ENCODE measurements around the gene ANO2. TPM values are rescaled to one million over a fixed set of nuclear protein-coding genes. Genes with fewer than 3 reads are reported as not detected.

The ANO2 gene
- total RNA-seq, 2 donors from 2014 or later: 6.7 to 18.5 TPM

GRCh38 chr12:5784462-5785130 lies 160.5 kb downstream of the ANO2 start:
- Histone ChIP-seq H3K4me1 (ENCODE audit: control insufficient read depth in 1 of 2, low read depth in 2 of 2) (no peaks in the 10 kb centered on the region), H3K4me3 (no peak overlapping the region), H3K9me3 (no peaks in the 10 kb centered on the region), H3K27ac (no peak overlapping the region), H3K36me3 (no peaks in the 10 kb centered on the region), H3K27me3 (replicated peaks; ENCODE audit: insufficient read depth) (no peaks in the 10 kb centered on the region)
- TF ChIP-seq CTCF (IDR thresholded peaks at IDR 0.05): no peak
- ATAC-seq (ENCODE audit: insufficient number of reproducible peaks, low FRiP score, low read depth) (no peak), DNase-seq (ENCODE audit: low spot score) (no peak)

DNA sequence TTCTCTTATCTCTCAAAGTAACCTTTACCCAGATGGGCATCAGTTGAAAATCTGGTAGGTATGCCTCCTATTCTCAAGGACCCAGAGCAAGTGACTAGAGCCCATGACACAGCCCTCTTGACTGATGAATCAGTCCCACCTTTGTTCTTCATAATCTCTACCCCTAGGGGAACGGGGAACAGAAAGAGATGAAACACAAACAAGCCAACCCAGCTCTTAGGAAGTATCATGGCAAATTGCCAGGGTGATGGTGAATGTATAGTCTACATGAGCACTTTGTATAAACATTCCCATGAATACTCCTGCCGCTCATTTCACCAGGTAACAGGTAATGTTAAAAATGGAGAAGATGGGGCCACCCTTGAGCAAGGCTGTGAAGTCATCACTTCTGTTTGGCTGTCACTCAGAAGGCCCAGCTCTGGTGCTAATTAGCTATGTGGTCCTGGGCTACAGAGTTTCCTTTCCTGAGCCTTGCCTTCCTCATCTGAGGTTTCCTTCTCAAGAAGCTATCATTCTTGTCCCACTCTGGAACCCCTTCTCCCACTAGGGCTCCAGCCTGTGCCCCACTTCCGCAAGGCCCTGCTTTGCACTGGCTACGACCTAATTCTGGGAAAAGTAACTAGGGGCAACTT lies 161.7 kb downstream of the ANO2 start:
- Histone ChIP-seq H3K4me1 (ENCODE audit: control insufficient read depth in 1 of 2, low read depth in 2 of 2) (no peaks in the 10 kb centered on the region), H3K27ac (no peak overlapping the region), H3K27me3 (replicated peaks; ENCODE audit: insufficient read depth) (no peaks in the 10 kb centered on the region), H3K4me3 (no peak overlapping the region), H3K9me3 (no peaks in the 10 kb centered on the region), H3K36me3 (no peaks in the 10 kb centered on the region)
- DNase-seq (ENCODE audit: low spot score): no peak
- TF ChIP-seq CTCF (IDR thresholded peaks at IDR 0.05): no peak
- ATAC-seq (ENCODE audit: insufficient number of reproducible peaks, low FRiP score, low read depth): no peak

DNA sequence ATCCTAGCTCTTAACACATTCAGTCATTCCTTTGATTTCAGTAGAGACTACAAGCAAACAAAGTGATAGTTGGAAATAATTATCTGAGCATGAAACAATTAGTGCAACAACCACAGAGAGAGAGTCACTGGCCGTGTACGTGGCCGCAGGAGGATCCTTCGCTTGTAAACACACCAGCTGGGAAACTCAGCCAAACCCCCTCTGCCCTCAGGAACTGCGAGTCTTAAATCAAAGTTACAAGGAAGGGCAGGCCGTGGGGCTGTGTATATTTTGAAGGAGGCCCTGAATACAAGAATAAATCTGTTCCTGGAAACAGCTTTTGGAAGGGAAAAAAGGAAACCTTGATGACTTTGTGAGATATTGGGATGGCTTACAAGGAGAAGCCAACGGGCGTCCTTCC lies 164.5 kb downstream of the ANO2 start:
- no peak for ATAC-seq (ENCODE audit: insufficient number of reproducible peaks, low FRiP score, low read depth)
- Histone ChIP-seq H3K36me3 (no peaks in the 10 kb centered on the region), H3K4me3 (no peak overlapping the region), H3K27me3 (replicated peaks; ENCODE audit: insufficient read depth) (no peaks in the 10 kb centered on the region), H3K9me3 (no peaks in the 10 kb centered on the region), H3K4me1 (ENCODE audit: control insufficient read depth in 1 of 2, low read depth in 2 of 2) (no peaks in the 10 kb centered on the region), H3K27ac (no peak overlapping the region)
- no peak for TF ChIP-seq CTCF (IDR thresholded peaks at IDR 0.05)
- DNase-seq (ENCODE audit: low spot score): no peak

- Histone ChIP-seq H3K4me1 (ENCODE audit: control insufficient read depth in 1 of 2, low read depth in 2 of 2) (no peaks in the 10 kb centered on the region), H3K36me3 (no peaks in the 10 kb centered on the region), H3K9me3 (no peaks in the 10 kb centered on the region), H3K27me3 (replicated peaks; ENCODE audit: insufficient read depth) (no peaks in the 10 kb centered on the region), H3K4me3 (no peak overlapping the region), H3K27ac (no peak overlapping the region)
- DNase-seq (ENCODE audit: low spot score): no peak
- no peak for ATAC-seq (ENCODE audit: insufficient number of reproducible peaks, low FRiP score, low read depth)
- TF ChIP-seq CTCF (IDR thresholded peaks at IDR 0.05): no peak
These were observed 165.7 kb downstream of the ANO2 start for GRCh38 chr12:5779401-5779800.

GRCh38 chr12:5778821-5779220 lies 166.2 kb downstream of the ANO2 start:
- TF ChIP-seq CTCF (IDR thresholded peaks at IDR 0.05): no peak
- DNase-seq (ENCODE audit: low spot score): no peak
- Histone ChIP-seq H3K27ac (no peak overlapping the region), H3K9me3 (no peaks in the 10 kb centered on the region), H3K36me3 (no peaks in the 10 kb centered on the region), H3K27me3 (replicated peaks; ENCODE audit: insufficient read depth) (no peaks in the 10 kb centered on the region), H3K4me3 (no peak overlapping the region), H3K4me1 (ENCODE audit: control insufficient read depth in 1 of 2, low read depth in 2 of 2) (no peaks in the 10 kb centered on the region)
- ATAC-seq (ENCODE audit: insufficient number of reproducible peaks, low FRiP score, low read depth): no peak

All from thoracic aorta (tissue), 2 donors.